ENCODE data around the gene TRIM68. TPM values are rescaled to one million over a fixed set of nuclear protein-coding genes. Genes with fewer than 3 reads are reported as not detected.

The TRIM68 gene
- total RNA-seq, 1 experiment from 2014 or later = 8.2 TPM

DNA sequence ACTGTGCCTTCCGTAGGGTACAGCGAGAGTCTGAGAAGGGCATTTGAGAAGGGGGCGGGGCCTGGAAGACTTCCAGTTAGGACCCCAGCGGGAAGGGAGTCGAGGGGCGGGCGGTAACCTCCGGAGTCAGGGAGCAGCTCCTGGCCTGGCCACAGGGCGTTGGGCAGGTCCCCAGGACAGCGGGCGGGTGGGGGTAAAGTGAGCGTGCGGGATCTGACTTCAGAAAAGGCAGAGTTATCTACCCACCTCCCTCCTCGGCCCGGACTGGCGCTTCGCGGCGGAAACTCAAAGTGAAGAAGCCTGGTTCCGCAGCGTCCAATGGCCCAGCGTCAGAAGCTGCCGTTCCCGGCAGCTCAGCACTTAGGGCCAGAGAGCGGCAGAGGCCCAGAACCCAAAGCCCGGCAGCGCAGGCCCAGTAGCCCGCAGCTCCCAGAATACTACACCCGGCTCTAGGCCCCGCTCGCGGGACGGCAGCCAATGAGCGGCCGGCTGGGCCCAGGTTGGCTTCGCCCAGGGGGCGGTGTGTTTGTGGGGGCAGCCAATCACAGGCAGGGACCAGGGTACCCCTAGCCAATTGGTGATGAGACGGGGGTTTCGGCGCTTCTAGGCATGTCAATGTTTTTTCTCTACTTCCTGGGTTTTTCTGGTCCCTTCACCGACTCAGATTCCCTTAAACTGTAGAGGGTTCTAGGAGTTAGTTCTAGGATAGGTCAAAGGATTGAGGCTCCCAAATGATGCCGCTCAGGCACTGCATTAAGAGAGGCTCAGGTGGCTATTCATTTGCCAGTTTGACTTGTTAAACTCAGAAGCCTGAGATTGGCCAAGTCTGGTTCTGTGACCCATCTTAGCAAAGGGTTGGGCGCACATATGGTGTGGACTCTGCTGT lies at the start of gene TRIM68 (continued):
- TF ChIP-seq FOXP4 (CRISPR knock-in tag; IDR thresholded peaks at IDR 0.05) = no peak
- TF ChIP-seq AFF4 (CRISPR knock-in tag; IDR thresholded peaks at IDR 0.05; ENCODE audit: borderline replicate concordance) = no peak
- no peak for TF ChIP-seq MXD4 (CRISPR knock-in tag; IDR thresholded peaks at IDR 0.05; ENCODE audit: borderline replicate concordance)
- no peak for TF ChIP-seq SMAD4 (CRISPR knock-in tag; IDR thresholded peaks at IDR 0.05)
- TF ChIP-seq, protein P1, sequence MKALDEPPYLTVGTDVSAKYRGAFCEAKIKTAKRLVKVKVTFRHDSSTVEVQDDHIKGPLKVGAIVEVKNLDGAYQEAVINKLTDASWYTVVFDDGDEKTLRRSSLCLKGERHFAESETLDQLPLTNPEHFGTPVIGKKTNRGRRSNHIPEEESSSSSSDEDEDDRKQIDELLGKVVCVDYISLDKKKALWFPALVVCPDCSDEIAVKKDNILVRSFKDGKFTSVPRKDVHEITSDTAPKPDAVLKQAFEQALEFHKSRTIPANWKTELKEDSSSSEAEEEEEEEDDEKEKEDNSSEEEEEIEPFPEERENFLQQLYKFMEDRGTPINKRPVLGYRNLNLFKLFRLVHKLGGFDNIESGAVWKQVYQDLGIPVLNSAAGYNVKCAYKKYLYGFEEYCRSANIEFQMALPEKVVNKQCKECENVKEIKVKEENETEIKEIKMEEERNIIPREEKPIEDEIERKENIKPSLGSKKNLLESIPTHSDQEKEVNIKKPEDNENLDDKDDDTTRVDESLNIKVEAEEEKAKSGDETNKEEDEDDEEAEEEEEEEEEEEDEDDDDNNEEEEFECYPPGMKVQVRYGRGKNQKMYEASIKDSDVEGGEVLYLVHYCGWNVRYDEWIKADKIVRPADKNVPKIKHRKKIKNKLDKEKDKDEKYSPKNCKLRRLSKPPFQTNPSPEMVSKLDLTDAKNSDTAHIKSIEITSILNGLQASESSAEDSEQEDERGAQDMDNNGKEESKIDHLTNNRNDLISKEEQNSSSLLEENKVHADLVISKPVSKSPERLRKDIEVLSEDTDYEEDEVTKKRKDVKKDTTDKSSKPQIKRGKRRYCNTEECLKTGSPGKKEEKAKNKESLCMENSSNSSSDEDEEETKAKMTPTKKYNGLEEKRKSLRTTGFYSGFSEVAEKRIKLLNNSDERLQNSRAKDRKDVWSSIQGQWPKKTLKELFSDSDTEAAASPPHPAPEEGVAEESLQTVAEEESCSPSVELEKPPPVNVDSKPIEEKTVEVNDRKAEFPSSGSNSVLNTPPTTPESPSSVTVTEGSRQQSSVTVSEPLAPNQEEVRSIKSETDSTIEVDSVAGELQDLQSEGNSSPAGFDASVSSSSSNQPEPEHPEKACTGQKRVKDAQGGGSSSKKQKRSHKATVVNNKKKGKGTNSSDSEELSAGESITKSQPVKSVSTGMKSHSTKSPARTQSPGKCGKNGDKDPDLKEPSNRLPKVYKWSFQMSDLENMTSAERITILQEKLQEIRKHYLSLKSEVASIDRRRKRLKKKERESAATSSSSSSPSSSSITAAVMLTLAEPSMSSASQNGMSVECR (CRISPR knock-in tag; IDR thresholded peaks at IDR 0.05; ENCODE audit: borderline replicate concordance) = peak; percentile 35; the same call in 1 of the 2 replicates
- no peak for TF ChIP-seq ZNF281 (CRISPR knock-in tag; IDR thresholded peaks at IDR 0.05)
- TF ChIP-seq ZNF671 (CRISPR knock-in tag; IDR thresholded peaks at IDR 0.05) = no peak
- TF ChIP-seq FOXP1 (CRISPR knock-in tag; IDR thresholded peaks at IDR 0.05; ENCODE audit: borderline replicate concordance) = 0 out of 2 replicates have a peak, but pooled peaks have one; percentile 29
- no peak for TF ChIP-seq ZNF232 (CRISPR knock-in tag; IDR thresholded peaks at IDR 0.05)
- TF ChIP-seq, protein P2, sequence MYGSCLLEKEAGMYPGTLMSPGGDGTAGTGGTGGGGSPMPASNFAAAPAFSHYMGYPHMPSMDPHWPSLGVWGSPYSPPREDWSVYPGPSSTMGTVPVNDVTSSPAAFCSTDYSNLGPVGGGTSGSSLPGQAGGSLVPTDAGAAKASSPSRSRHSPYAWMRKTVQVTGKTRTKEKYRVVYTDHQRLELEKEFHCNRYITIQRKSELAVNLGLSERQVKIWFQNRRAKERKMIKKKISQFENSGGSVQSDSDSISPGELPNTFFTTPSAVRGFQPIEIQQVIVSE (CRISPR knock-in tag; IDR thresholded peaks at IDR 0.05; ENCODE audit: borderline replicate concordance) = no peak
- no peak for TF ChIP-seq MYBL2 (CRISPR knock-in tag; IDR thresholded peaks at IDR 0.05)
- TF ChIP-seq TEAD1 (CRISPR knock-in tag; IDR thresholded peaks at IDR 0.05) = no peak; the same call in 1 of the 2 replicates
- no peak for TF ChIP-seq HMGA2 (CRISPR knock-in tag; IDR thresholded peaks at IDR 0.05)
- peak; percentile 83 for TF ChIP-seq NFYB (CRISPR knock-in tag; conservative IDR thresholded peaks at IDR 0.05; ENCODE audit: low read depth)
- TF ChIP-seq, protein P3, sequence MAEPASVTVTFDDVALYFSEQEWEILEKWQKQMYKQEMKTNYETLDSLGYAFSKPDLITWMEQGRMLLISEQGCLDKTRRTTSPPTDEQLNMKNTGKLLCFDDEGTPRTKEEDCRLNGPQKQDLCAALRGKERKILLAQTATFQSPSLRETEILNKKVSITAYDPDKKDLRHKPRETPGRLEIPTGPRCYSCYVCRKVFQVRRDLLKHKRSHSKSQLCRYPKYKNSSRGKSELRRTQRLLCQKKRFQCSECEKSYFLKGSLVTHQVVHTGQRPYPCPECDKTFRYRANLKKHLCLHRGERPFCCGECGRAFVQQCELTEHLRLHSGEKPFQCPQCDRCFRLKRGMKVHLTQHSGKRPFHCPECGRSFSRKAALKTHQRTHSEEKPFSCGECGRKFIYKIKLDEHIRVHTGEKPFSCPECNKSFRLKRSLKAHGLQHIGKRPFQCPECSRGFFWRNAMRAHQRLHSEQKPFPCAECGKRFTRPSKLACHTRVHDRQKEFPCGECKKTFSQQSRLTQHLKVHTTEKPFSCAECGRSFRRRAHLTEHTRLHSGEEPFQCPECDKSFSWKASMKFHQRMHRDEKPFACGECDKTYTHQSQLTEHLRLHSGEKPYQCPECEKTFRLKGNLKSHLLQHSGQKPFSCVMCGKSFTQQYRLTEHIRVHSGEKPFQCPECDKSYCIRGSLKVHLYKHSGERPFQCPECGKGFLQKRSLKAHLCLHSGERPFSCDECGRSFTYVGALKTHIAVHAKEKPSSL (CRISPR knock-in tag; conservative IDR thresholded peaks at IDR 0.05) = no peak
- TF ChIP-seq GRHL2 (CRISPR knock-in tag; IDR thresholded peaks at IDR 0.05; ENCODE audit: insufficient replicate concordance, severe bottlenecking) = no peak
- no peak for TF ChIP-seq ZNF121 (CRISPR knock-in tag; IDR thresholded peaks at IDR 0.05)
- TF ChIP-seq NR3C1 (CRISPR knock-in tag; conservative IDR thresholded peaks at IDR 0.05; ENCODE audit: low read depth) = no peak
- TF ChIP-seq ZNF138 (CRISPR knock-in tag; conservative IDR thresholded peaks at IDR 0.05) = no peak

Data from WTC11 (cell line).